HEK293T (cell line): ENCODE data around the gene ZNF777.

Experiments
- BHLHE40 ChIP-seq: fragments of 450-650 bp; IDR thresholded peaks from 2 replicates; pipeline ENCODE4 v1.6.1; 2016; ENCODE audit warnings: mild to moderate bottlenecking, moderate library complexity, borderline replicate concordance
- ELF4 ChIP-seq: fragments of 450-650 bp; IDR thresholded peaks from 2 replicates; pipeline ENCODE4 v1.6.1; 2017; ENCODE audit warnings: antibody characterized with exemption
- FOXA1 ChIP-seq: fragments of 450-650 bp; IDR thresholded peaks from 2 replicates; pipeline ENCODE4 v1.6.1; 2016; ENCODE audit warnings: mild to moderate bottlenecking
- FOXK2 ChIP-seq: fragments of 450-650 bp; IDR thresholded peaks from 2 replicates; pipeline ENCODE4 v1.6.1; 2016; ENCODE audit warnings: mild to moderate bottlenecking
- FOXM1 ChIP-seq: fragments of 450-650 bp; IDR thresholded peaks from 2 replicates; pipeline ENCODE4 v1.6.1; 2017; ENCODE audit warnings: mild to moderate bottlenecking, borderline replicate concordance
- HDGF ChIP-seq: fragments of 450-650 bp; IDR thresholded peaks from 2 replicates; pipeline ENCODE4 v1.6.1; 2017; ENCODE audit warnings: antibody characterized with exemption, borderline replicate concordance
- L3MBTL2 ChIP-seq: fragments of 450-650 bp; conservative IDR thresholded peaks from 2 replicates; pipeline ENCODE4 v1.6.1; 2016; ENCODE audit warnings: mild to moderate bottlenecking
- LEF1 ChIP-seq: fragments of 450-650 bp; IDR thresholded peaks from 2 replicates; pipeline ENCODE4 v1.6.1; 2017; ENCODE audit warnings: mild to moderate bottlenecking, borderline replicate concordance
- NFRKB ChIP-seq: fragments of 450-650 bp; IDR thresholded peaks from 2 replicates; pipeline ENCODE4 v1.6.1; 2016; ENCODE audit warnings: mild to moderate bottlenecking, moderate library complexity
- PKNOX1 ChIP-seq: fragments of 450-650 bp; IDR thresholded peaks from 2 replicates; pipeline ENCODE4 v1.6.1; 2016
- SP1 ChIP-seq: fragments of 450-650 bp; IDR thresholded peaks from 2 replicates; pipeline ENCODE4 v1.6.1; 2017
- SUZ12 ChIP-seq: fragments of 450-650 bp; IDR thresholded peaks from 2 replicates; pipeline ENCODE4 v1.6.1; 2016; ENCODE audit warnings: mild to moderate bottlenecking
- TARDBP ChIP-seq: fragments of 450-650 bp; IDR thresholded peaks from 2 replicates; pipeline ENCODE4 v1.6.1; 2016
- ZNF384 ChIP-seq: fragments of 450-650 bp; IDR thresholded peaks from 2 replicates; pipeline ENCODE4 v1.6.1; 2016

- TF ChIP-seq SP1 (no peak), FOXM1 (no peak), BHLHE40 (no peak), FOXA1 (no peak), PKNOX1 (no peak), FOXK2 (no peak), NFRKB (no peak), ZNF384 (no peak), L3MBTL2 (no peak), ELF4 (no peak), SUZ12 (no peak), LEF1 (no peak), HDGF (no peak), TARDBP (no peak)
Measured at GRCh38 chr7:149385195-149385950, 75.5 kb downstream of the ZNF777 start.
